ENCODE measurements around the gene YKT6.

Gene YKT6

GRCh38 chr7:44200699-44201461, at the start of gene YKT6:
Gene YKT6, plus strand, starts transcription at chr7:44200978. Its CDS starts 158 bp downstream, at chr7:44201136.
- H3K4me3 ChIP-seq (ENCODE audit: low read depth, low read length) = peak within 1 kb of the TSS; percentile 100
- peak; percentile 58 for TF ChIP-seq CTCF (IDR thresholded peaks at IDR 0.05; ENCODE audit: insufficient read depth, low read length, missing control alignments)
- DNase-seq (ENCODE audit: low read depth, low spot score) = peak; percentile 41
- ChIA-PET POLR2A (interaction anchor here (0.8 to 1.0 kb wide), 3 partner anchors 11 to 133 kb away, joined by 3 to 5 read pairs (median 4); no protein-coding TSS in a partner anchor), CTCF (interaction anchor here (0.6 to 2.8 kb wide), 16 partner anchors 9 to 364 kb away, joined by 3 to 12 read pairs (median 4); partner anchors contain the start of gene PGAM2)

- H3K4me3 ChIP-seq (ENCODE audit: low read depth, low read length) = no peak overlapping the region
- ChIA-PET POLR2A (no interaction called here), CTCF (no interaction called here)
- DNase-seq (ENCODE audit: low read depth, low spot score) = no peak
- TF ChIP-seq CTCF (IDR thresholded peaks at IDR 0.05; ENCODE audit: insufficient read depth, low read length, missing control alignments) = no peak
Observed at GRCh38 chr7:44151956-44152355, 48.8 kb upstream of the YKT6 start.

GRCh38 chr7:44152971-44153947, 47.5 kb upstream of the YKT6 start:
- CTCF ChIA-PET = interaction anchor here (1.4 kb wide), 1 partner anchor 12 kb away, joined by 6 read pairs; no protein-coding TSS in a partner anchor
- no peak for DNase-seq (ENCODE audit: low read depth, low spot score)
- POLR2A ChIA-PET = no interaction called here
- no peak for TF ChIP-seq CTCF (IDR thresholded peaks at IDR 0.05; ENCODE audit: insufficient read depth, low read length, missing control alignments)
- H3K4me3 ChIP-seq (ENCODE audit: low read depth, low read length) = no peak overlapping the region

GRCh38 chr7:44153948-44154335, 46.8 kb upstream of the YKT6 start:
- no peak for TF ChIP-seq CTCF (IDR thresholded peaks at IDR 0.05; ENCODE audit: insufficient read depth, low read length, missing control alignments)
- DNase-seq (ENCODE audit: low read depth, low spot score) = no peak
- ChIA-PET CTCF (interaction anchor here (1.4 kb wide), 1 partner anchor 11 kb away, joined by 6 read pairs; no protein-coding TSS in a partner anchor), POLR2A (no interaction called here)
- no peak overlapping the region for H3K4me3 ChIP-seq (ENCODE audit: low read depth, low read length)

- ChIA-PET CTCF (no interaction called here), POLR2A (no interaction called here)
- TF ChIP-seq CTCF (IDR thresholded peaks at IDR 0.05; ENCODE audit: insufficient read depth, low read length, missing control alignments) = no peak
- DNase-seq (ENCODE audit: low read depth, low spot score) = no peak
- H3K4me3 ChIP-seq (ENCODE audit: low read depth, low read length) = no peak overlapping the region
Observed at GRCh38 chr7:44154703-44155102, 46.1 kb upstream of the YKT6 start.
